NK-92 (cell line): ENCODE measurements around the gene DCDC1.

Experiments
- DNase-seq: peaks from one replicate; lab custom pipeline; 2025; ENCODE audit not compliant: unreplicated experiment; lab: John Stamatoyannopoulos, UW

The DCDC1 gene, protein sequence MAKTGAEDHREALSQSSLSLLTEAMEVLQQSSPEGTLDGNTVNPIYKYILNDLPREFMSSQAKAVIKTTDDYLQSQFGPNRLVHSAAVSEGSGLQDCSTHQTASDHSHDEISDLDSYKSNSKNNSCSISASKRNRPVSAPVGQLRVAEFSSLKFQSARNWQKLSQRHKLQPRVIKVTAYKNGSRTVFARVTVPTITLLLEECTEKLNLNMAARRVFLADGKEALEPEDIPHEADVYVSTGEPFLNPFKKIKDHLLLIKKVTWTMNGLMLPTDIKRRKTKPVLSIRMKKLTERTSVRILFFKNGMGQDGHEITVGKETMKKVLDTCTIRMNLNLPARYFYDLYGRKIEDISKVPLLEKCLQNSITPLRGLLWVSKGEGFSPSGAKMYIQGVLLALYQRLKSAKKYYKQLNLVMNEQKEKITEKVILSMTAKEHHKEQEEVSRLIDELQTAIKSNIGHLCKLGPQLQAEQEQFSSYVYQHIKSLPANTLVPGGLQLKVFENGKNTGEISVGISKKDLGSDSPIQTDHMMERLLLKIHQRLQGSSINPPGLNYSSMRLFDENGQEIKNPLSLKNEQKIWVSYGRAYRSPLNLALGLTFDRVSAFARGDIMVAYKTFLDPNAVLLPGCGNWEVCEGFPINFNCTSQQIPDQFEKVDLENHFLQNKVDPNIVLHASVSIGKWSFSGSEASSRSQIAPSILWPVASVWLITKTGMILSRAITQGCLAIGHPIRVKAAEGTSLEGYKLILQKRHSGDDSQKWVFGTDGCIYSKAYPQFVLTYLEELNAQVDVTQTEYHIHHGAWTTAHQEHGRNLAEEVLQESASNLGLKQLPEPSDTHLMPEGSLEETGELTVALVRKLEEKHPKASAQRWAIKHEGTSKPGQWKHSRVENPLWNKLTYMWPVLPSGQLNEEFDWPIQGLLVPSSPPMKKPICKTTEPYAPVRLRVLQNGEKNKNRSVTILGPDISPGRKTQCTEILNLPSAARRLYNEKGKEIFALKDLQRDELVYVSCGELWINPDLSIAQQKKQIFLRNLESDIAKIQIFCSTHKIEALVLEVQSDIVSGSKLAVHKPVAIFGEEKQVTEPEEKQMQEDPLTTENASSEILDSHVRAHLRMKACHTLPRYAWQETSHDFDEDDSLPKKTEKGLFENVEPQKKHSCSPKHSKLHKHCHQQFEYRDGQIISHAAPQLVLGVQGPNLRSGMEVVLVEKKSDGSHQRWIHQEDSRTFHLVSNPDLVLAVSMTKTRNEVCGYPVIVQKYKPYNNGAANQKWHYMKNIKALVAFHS (N-terminal part only)

DNA sequence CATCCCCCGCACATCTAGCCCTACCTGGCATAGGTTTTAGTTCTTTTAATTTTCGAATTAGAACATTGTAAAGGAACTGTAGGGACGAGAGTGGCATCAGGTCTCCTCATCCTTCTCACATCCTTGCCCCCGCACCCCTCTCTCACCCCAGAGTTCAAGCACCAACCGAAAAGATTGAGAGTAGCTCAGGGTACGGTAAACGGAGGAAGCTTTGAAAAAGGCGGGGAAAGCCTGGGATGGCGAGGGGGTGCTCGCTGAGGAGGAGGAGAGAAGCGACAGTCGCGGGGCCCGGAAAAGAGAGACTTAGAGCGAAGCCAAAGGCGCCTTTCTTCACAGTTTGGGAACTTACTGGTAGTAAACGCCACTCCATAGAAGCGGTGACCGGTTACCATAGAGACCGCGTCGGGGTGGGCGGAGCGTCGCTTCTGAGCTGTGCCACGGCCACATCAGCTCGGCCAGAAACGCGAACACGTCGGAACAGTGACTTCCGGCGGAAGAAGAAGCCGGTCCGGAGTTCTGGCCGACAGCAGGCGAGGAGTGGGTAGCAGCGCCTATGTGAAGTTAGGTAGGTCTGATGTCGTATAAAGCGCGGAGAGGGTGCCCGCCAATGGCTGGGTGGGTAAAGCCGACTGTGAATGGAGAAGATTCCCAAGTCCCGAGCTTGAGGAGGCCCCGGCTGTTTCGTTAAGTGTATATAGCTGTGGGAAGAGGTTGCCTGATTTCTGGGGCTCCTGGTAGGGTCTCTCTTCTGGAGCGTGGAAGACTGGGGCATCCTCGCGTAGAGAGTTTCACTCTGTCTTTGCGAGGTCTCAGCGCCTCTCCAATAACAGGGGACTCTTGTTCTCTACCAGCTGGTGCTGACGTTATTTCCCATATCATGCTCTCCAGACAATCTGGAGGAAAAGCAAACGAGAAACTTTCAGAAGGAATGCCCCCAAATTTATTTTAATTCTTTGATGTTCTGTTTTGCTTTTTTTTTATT, at the start of gene DCDC1, which contains the start of gene DNAJC24:
Gene DCDC1, minus strand, starts transcription at position 392 of the 982 bp plus-strand sequence. CDS start 41,459 bp downstream, outside the sequence.
Gene DNAJC24, plus strand, starts transcription at position 513 of the 982 bp plus-strand sequence. CDS start 889 bp downstream, outside the sequence.
- peak; percentile 31 for DNase-seq

DNA sequence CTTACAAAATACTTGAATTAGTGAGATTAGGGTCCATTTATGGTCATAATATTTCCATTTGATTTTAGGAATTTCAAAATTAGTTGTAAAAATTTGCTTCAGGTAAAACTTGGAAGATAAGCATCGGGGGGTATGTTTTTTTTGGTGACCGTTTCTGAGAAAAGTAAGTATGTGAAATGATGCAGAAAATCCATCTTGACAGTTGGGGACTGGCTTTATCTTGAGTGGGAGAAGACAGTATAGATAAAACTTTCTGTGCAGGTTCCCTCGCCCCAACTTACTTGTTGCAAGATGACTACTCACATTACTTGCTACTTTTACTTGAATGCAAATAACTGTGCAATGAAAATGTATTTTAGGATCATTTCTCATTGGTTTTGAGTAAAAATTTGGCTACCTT, 49.6 kb upstream of the DCDC1 start:
- no peak for DNase-seq

DNA sequence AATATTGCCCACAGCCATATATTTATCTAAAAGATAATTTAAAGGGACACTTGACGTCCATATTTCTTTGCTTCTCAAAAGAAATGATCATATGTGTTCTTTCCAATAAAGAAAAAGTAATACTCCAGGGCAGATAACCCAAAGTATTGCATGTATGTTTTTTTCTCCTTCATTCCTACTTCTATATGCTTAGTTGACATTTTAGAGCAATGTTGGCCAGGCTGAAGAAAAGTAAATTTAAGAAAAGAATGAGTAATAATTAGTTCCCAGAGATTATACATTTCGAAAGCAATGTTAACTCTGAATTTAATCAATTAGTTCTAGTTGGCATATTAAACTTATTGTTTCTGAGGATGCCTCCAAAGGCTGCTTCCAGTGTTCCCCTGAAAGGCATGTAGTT, 48.3 kb upstream of the DCDC1 start:
- DNase-seq = no peak

DNA sequence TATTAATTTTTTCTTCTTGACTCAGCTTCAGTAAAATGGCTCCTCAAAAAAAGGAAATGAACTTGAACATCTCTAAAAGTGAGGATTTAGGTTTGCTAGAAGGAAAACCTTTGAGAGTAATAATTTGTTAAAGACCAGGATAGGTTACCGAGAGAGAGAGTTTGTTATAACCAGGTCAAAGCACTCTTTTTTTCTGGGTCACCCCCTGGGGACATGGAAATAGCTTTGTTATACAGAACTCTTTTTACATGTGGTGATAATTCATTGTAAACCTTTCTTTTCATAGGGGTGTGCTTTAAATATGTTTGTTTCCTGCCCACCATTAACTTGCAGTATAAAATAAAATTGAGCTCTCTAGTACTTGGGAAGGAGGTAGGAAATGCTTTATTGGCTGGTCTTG, 47.8 kb upstream of the DCDC1 start:
- DNase-seq = no peak

DNA sequence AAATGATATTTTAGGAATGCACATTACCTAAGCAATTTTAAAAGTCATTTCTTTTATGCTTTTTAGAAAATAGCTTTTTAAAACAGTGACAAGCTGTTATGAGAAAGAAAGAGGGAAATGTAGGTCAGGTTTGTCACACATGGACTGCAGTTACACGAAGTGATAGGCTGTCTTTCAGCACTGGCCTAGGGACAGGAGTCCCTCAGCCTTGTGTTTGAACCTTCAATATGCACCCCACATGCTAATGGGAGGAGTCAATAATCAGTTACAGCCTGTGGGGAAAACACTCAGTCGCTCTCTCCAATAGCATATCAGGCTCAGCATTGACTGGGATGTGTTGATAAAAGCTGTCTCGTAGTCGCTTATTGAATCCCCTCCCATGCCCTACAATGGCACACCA, 45.9 kb upstream of the DCDC1 start:
- no peak for DNase-seq

DNA sequence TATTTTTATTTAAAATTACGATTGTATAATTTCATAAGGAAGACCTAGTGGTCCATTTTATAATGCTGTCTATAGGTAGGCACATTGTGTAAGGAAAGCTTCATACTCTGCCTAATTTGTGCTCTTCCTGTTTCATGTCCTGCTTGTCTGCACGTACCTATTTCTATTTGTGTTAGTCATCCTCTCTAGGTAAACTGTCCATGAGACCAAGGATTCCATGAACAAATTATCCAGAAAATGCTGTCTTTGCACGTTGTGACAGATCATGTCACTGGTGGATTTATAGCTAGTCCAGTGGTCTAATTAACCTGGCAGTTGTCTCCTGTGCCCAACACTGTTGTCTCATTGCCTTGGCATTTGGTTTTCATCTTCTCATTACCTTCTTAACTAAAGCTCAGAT, 44.8 kb upstream of the DCDC1 start:
- no peak for DNase-seq

DNA sequence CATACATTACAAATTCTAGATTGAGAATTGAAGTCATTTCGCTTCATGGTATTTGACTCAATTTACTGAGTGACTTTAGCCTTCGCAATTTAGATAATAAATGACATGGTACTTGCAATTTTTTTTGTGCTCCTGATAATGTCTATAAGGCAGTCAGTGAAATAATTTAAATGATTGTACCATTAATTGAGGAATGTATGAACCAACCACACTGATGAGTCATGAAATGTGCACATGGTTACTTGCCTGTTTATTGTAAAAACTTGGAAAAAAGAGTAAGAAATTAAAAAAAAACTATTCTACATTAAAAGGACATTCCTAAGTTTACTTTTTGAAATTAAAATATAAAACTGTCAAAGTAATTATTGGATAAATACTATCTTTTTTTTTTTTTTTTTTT, 43.4 kb upstream of the DCDC1 start:
- no peak for DNase-seq

DNA sequence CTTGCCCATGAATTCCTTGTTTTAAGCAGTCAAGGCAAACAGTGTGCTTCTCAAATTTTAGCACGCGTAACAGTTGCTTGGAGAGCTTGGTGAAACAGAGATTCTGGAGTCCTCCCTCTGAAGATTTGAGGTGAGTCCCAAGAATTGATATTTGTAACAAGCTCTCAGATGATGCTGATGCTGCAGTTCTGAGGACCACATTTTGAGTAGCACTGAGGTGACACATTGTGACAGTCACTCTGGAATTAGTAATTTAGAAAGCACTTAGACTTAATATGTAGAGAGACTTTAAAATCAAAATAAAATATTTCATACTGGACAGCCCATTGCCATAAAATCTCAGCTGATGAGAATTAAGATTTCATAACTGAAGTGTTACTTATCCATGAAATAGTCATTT, 38.7 kb upstream of the DCDC1 start:
- DNase-seq = no peak

DNA sequence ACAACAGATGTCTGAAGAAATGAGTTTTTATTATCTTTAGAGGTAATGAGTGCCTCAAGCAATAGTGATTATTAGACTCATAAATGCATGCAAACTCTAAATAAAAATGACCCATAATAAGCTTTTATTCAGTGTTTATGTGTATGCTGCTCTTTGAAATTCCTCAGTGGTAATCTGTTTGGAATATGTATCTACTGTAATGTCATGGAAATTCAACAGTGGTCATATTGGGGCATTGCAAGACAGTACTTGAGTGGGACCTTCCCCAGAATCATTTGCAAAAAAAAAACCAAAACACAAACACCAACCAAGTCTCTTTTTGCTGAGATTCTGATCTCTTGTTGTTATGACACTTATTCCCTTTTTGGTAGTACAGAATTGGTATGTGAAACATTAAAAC, 35.1 kb upstream of the DCDC1 start:
- no peak for DNase-seq

DNA sequence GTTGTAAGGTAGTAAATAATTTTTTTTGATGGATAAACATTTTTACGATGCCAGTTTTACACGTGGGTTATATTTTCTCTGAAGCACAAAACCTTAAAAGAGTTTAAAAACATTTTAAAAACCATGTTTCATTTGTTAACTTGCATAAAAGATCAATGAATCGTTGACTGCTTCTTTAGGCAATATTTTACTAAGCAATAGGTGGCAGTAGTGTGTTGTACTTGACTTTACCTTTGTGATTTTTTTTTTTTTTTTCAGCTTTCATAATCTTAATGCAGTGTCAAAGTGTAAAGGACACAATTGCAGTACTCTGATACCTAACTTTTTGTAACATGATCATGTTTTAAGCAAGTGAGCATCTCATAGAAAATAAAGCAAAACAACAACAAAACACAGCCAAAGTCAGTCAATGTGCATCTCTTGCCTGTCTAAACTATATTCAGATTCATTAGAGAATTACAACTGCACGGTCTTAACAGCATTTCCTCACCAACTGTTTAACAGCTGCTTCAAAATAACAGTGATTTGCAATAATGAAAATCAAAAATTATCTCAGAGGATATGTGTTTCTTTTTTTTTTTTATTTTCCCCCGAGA, 27.8 kb upstream of the DCDC1 start:
- no peak for DNase-seq

DNA sequence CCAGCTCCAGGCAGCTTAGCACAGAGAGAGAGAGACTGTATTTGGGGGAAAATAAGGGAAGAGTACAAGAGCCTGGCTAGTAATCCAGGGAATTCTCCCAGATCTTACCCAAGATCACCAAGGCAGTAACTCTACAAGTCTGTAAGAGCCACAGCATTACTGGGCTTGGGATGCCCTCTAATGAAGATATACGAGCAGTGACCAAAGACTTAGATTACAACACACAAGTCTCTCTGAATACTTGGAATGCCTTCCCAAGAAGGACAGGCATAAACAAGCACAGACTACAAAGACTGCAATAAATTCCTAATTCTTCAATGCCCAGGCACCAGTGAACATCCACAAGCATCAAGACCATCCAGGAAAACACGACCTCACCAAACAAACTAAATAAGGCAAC, 17.8 kb upstream of the DCDC1 start:
- DNase-seq = no peak

DNA sequence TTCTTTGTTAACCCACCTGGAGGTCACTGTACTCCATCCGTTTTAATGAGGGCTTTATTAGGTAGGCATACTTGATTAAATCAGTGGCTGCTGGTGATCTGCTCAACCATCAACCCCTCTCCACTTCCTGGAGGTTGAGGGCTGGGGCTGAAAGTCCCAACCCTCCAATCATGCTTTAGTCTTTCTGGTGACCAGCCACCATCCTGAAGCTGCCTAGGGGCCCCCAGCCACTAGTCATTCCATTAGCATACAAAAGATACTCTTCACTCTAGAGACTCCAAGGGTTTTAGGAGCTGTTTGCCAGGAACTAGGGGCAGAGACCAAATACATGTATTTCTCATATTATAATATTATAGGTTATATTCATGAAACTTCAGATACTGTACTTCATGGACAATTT, 13.6 kb upstream of the DCDC1 start:
- DNase-seq = no peak

DNA sequence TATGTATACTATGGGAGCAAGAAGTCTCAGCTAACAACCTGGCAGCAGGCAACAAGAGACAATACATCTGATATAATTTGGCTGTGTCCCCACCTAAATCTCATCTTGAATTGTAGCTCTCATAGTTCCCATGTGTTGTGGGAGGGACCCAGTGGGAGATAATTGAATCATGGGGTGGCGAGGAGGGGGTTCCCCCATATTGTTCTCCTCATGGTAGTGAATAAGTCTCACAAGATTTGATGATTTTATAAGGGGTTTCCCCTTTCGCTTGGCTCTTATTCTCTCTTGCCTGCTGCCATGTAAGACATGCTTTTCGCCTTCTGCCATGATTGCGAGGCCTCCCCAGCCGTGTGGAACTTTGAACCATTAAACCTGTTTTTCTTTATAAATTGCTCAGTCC, 6.3 kb upstream of the DCDC1 start:
- no peak for DNase-seq

DNA sequence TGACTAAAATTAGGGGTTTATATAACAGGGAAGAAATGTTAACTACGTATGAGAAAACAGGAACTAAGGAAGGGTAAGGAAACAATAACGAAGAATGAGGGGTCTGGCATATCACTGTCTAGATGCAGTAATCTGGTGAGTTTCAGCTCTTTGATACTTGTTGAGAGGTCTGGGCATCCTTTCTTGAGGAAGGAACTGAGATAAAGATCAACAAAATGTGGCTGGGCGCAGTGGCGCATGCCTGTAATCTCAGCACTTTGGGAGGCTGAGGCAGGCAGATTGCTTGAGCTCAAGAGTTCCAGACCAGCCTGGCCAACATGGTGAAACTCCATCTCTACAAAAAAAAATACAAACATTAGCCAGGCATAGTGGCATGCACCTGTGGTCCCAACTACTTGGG, 2.7 kb downstream of the DCDC1 start:
- no peak for DNase-seq

DNA sequence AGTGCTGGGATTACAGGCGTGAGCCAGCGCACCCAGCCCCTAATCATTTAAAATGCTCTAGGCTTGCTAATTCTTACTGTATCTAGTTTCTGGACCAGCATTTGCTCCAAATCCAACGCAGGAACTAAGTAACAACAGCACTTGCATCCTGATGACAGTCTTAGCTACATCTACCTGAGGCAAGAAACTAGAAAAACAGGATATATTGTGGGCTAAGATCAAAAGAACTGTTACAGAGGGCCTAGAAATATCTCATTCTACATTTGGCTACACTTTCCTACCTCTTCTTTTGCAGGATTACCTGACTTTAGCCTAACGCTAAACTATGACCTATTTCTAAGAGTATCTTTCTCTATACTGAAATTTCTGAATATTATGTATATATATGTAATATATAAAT, 7.8 kb downstream of the DCDC1 start:
- no peak for DNase-seq

DNA sequence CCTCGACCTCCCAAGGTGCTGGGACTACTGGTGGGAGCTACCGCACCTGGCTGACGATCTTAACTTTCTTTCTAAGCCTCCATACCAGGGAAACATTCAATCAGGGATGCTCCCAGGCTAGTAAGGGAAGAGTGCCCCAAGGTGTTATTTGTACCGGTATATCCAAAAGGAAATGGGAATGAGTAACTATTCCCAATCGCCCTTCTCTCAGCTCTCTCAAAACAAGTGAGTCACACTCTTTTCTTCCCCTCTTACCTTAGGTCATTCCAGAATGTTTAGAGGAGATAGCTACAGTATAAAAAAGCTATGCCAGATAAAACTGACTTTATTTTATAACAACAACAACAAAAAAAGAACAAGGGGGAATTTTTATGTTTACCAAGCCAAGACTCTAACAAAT, 13.7 kb downstream of the DCDC1 start:
- no peak for DNase-seq

DNA sequence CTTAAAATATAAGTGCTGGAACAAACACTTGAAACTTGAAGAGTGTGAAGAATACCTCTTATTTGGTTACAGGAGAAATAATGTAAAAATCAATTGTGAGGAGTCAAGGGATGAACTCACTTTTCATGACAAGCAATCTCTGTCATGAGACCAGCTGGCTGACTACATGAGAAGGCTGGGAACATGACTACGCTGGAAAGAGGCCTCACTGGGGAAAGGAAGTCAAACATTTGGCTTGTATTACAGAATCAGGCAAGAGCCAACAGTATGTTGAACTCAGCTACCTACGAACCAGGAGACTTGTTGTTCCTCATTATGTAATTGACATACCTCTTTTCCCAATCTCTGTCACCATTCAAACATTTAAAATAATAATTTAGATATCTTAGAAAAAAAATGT, 14.4 kb downstream of the DCDC1 start:
- DNase-seq = no peak

DNA sequence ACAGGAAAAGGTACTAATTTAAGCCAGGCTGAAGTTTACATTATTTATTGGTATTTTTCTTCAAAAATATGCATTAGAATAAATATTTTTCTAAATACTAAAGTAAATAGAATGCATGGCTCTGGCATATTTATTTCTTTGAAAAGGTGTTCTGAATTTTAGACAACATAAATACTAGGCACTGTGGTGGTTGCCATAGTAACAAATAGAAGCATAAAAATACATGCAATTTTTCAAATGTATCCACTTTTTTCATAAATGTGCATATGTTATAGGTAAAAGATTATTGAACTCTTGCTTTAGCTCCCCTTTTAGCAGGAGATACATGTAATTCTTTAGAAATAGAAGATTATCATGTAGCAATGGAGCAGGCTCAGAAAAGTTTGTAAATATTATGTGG, 18.4 kb downstream of the DCDC1 start:
- DNase-seq = no peak

DNA sequence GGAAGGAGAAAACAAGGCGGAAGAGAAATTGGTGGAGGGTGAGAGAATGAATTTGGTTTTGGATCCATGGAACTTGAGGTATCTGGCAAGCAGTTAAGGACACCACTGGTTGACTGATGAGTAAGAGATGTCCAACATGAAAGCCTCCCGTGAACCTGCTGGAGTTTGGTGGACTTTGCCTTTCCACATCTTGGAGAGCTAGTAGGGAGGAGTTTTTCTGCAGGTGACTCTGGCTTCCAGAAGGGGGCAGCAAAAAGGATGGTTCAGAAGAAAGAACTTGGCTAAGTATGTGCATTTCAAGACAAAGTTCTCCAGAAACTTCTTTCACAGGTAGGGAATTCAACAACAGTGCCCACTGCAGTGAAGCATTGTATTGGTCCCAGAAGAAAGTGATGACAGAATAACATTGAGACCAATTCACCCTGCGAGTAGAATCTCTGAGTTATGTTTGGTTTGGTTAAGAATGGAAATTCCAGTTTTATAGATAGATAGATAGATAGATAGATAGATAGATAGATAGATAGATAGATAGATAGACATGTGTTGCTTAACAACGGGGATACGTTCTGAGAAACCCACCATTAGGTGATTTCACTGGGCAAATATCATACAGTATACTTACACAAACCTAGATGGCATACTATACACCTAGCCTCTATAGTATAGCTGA, 28.5 kb downstream of the DCDC1 start:
- DNase-seq = no peak
